IMR-90 (cell line): ENCODE data around the gene DPH7.
"Not testable (repeated sequence)": the region's sequence is repeated elsewhere in the genome, so short reads cannot be mapped to it uniquely, and the experiment has no call there.

Experiments used
- BHLHE40 ChIP-seq: fragments of 150-350 bp; IDR thresholded peaks from 2 replicates; pipeline ENCODE4 v1.6.1; 2016; ENCODE audit warnings: mild to moderate bottlenecking, low read depth, low read length
- CEBPB ChIP-seq: IDR thresholded peaks from 2 replicates; pipeline ENCODE4 v1.6.1; 2012; ENCODE audit warnings: low read depth, low read length, improper control_type of control experiment
- CTCF ChIP-seq: conservative IDR thresholded peaks from 2 replicates; pipeline ENCODE4 v1.5.1; 2012; ENCODE audit warnings: mild to moderate bottlenecking, low read depth, low read length, improper control_type of control experiment
- ELK1 ChIP-seq: fragments of 150-350 bp; IDR thresholded peaks from 2 replicates; pipeline ENCODE4 v1.6.1; 2016; ENCODE audit warnings: low read depth, mild to moderate bottlenecking, low read length, moderate library complexity, borderline replicate concordance
- POLR2A ChIP-seq: IDR thresholded peaks from 2 replicates; pipeline ENCODE4 v1.6.1; 2012; ENCODE audit warnings: mild to moderate bottlenecking, low read depth, low read length
- RAD21 ChIP-seq: IDR thresholded peaks from 2 replicates; pipeline ENCODE4 v1.6.1; 2012; ENCODE audit warnings: low read length, improper control_type of control experiment
- RCOR1 ChIP-seq: IDR thresholded peaks from 2 replicates; pipeline ENCODE4 v1.6.1; 2012; ENCODE audit warnings: mild to moderate bottlenecking, low read length, improper control_type of control experiment; ENCODE audit not compliant: insufficient replicate concordance
- SMC3 ChIP-seq: fragments of 150-350 bp; IDR thresholded peaks from 2 replicates; pipeline ENCODE4 v1.6.1; 2016; ENCODE audit warnings: low read depth, mild to moderate bottlenecking, antibody characterized with exemption, low read length, moderate library complexity
- USF2 ChIP-seq: fragments of 150-350 bp; IDR thresholded peaks from 2 replicates; pipeline ENCODE4 v1.6.1; 2017; ENCODE audit warnings: mild to moderate bottlenecking, antibody characterized with exemption, low read length, low read depth

DNA sequence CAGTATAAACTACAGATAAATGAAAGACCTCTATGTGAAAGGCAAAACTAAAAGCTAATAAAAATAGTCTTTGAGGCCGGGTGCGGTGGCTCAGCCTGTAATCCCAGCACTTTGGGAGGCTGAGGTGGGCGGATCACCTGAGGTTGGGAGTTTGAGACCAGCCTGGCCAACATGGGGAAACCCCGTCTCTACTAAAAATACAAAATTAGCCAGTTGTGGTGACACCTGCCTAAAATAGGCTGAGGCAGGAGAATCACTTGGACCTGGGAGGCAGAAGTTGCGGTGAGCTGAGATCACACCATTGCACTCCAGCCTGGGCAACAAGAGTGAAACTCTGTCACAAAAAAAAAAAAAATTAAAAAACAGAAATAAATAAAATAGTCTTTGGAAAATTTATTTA, 65.6 kb downstream of the DPH7 start:
- TF ChIP-seq POLR2A, CTCF, RAD21, CEBPB, BHLHE40, ELK1, SMC3, USF2, RCOR1: not testable (repeated sequence)
